HS-5 (cell line): Measurements from ENCODE around the gene ALDOC.
"Not testable (repeated sequence)": the region's sequence is repeated elsewhere in the genome, so short reads cannot be mapped to it uniquely, and the experiment has no call there.

Source experiments
- DNase-seq: peaks from one replicate; pipeline ENCODE4 v3.0.0-alpha.2; 2012; ENCODE audit warnings: low read depth

ALDOC gene

DNA sequence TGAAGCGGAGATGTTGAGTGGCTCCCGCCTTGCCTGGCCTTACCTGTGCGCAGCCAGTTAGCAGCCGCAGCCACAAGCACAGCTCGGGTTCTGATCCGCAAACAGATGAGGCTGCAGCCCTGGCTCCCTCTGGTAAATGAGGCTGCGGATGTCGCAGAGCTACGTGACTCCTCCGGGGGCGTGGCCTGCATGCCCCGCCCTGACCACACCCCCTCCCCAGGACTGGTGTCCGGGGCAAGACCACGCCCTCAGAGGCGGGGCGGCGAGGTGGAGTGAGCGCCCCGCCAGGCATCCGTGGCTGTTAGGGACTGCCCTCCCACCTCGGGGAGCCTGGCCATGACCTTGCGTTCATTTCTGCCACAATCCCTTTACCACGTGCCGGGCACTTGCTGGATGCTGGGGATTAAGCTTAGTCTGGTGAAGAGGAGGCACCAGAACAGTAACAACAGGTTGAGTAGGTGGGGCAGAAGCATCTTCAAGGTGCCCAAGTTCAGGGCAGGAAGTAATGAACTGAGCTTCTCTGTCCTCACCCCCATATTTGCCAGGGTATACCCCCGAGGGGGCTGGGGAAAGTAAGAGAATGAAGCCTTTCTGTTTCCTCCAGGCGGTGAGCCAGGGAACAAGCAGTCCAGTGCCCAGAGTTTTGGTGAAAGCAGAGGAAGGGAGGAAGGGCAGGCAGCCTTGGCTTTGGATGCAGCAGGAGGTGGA lies at the start of gene ALDOC:
ALDOC (minus strand) TSS at position 138 of the 708 bp plus-strand sequence. CDS start 1,363 bp downstream, outside the sequence.
- no peak for DNase-seq

DNA sequence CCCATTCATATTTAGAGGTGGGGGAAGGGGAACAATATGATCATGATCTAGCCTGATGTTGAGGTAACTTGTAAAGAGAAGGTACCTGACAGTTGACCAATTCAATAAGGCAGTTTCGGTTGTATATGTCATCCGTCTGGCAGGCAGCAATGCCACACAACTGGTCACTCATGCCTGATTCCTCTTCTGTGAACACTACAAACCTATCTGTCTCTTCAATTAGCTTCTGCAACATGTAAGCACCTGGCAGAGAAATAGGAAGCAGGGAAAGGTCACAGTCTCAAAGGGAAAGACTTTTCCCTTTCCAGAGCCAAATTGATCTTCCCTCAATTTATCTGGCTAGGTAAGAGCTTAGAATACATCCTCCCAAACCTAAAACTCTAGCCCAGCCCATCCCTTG lies 47.5 kb upstream of the ALDOC start:
- no peak for DNase-seq

- DNase-seq, result no peak
These were observed 47.0 kb upstream of the ALDOC start for GRCh38 chr17:28623696-28624095.

DNA sequence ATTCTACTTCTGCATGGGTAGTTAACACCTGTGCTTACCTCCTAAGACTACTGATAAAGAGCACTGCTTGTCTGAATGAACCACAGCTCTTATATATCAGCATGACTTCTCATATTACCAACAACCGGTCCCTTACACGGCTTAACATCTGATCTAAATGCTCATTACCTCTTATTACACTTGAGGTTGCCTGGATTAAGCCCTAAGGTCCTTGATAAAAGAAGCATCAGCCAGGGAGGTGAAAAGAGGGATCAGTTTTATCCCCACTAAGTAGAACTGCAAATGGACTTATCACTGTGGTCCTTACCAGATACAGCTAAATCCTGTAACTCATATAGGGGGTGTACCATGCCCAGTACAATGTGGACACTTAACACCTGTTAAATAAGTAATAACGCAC lies 45.5 kb upstream of the ALDOC start:
- no peak for DNase-seq

DNA sequence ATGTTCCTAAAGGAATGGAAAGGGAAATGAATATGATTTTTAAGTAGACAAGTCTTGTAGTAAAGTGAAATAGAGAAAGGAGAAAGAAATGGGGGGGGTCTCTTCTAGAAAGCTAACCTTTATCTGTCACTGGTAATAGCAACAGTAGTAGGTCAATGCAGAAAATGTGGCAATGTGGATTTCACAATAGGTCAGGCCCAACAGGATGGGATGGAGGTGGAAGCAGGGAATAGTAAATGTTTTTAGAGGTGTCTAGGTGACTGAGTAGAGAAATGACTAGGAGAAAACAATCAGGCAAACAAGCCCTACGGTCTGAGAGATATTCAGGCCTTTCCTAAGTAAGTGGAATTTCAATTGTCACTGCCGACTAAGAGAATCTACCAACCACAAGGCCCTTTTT lies 43.3 kb upstream of the ALDOC start:
- no peak for DNase-seq

GRCh38 chr17:28618464-28618863 lies 41.8 kb upstream of the ALDOC start:
- no peak for DNase-seq

DNA sequence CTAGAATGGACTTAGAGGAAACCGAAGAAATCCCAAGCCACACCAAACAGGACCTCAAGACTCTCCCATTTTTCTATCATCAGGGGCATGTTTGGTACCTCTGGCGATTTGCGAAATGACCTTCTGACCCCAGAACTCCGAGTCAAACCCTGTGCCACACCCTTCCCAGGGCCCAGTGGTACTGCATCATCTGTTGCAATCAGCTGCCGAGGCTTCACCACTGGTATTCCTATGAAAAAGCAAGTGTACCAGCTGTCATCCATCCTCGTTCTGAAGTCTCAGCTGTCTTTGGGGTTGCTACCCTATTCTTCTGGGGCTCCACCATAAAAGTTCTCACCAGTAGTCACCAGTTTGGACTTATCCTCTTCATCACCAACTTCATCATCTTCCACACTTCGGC lies 39.6 kb upstream of the ALDOC start:
- no peak for DNase-seq

- DNase-seq, result no peak
These were observed 38.7 kb upstream of the ALDOC start for GRCh38 chr17:28615260-28615940.

DNA sequence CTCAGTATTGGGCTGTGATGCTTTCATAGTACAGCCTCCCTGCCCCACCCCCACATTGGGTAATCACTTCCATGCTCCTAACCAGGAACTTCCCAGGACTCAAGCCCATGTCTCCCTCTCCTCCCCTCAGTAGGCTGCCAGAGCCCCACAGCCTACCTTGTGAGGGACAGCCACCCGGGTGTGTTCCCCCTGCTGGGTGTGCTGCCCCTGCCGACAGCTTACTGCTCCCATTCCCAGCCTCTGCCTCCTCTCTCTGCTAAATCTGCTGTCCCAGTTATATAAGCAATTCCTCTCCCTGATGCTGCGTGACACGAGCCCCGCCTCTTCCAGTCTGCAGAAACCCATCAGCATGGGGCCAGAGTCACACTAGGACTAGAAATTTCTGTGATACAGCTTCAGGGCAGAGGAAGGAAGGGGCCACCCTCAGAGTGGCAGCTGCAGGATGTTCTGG lies 37.3 kb upstream of the ALDOC start, which contains the start of gene RSKR:
RSKR (minus strand) TSS at position 255 of the 451 bp plus-strand sequence; CDS start at position 231, 24 bp downstream.
- DNase-seq, result no peak

GRCh38 chr17:28612936-28613872 lies 36.5 kb upstream of the ALDOC start:
- DNase-seq, result no peak

- no peak for DNase-seq
These were observed 35.8 kb upstream of the ALDOC start for GRCh38 chr17:28612531-28612930.

DNA sequence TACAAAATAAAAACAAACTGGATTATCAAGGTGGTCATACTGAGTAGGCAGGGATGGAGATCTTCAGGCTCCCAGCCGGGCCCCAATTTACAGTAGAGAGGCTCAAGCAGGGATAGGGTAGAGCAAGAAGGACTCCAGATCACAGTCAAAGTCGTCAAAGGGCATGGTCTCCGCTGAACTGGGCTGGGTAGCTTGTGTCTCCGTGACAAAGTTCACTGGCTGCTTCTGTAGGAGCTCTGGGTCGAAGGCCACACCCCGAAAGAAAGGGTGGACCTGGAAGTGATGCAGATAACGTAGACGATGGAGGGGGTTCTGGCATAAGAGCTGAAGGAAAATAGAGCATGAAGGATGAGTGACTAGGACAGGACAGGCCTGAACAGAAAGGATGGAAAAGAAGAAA lies 33.7 kb upstream of the ALDOC start:
- DNase-seq, result no peak

GRCh38 chr17:28604031-28604430 lies 27.3 kb upstream of the ALDOC start:
- not testable (repeated sequence) for DNase-seq

GRCh38 chr17:28599311-28600184 lies 22.9 kb upstream of the ALDOC start:
- DNase-seq, result peak; percentile 70

GRCh38 chr17:28598799-28599310 lies 22.2 kb upstream of the ALDOC start, which contains the start of gene SPAG5:
Gene SPAG5, minus strand, starts transcription at chr17:28599025. Its CDS starts 79 bp downstream, at chr17:28598946.
- peak; percentile 61 for DNase-seq

- no peak for DNase-seq
These were observed 21.7 kb upstream of the ALDOC start for GRCh38 chr17:28598389-28598788.

- DNase-seq, result no peak
These were observed 21.1 kb upstream of the ALDOC start for GRCh38 chr17:28597606-28598383.

- no peak for DNase-seq
These were observed 15.6 kb upstream of the ALDOC start for GRCh38 chr17:28592260-28592659.

GRCh38 chr17:28585851-28586250 lies 9.2 kb upstream of the ALDOC start:
- no peak for DNase-seq

GRCh38 chr17:28584434-28584833 lies 7.7 kb upstream of the ALDOC start:
- DNase-seq, result no peak
